Measurements from ENCODE around the gene AMN.

DNA sequence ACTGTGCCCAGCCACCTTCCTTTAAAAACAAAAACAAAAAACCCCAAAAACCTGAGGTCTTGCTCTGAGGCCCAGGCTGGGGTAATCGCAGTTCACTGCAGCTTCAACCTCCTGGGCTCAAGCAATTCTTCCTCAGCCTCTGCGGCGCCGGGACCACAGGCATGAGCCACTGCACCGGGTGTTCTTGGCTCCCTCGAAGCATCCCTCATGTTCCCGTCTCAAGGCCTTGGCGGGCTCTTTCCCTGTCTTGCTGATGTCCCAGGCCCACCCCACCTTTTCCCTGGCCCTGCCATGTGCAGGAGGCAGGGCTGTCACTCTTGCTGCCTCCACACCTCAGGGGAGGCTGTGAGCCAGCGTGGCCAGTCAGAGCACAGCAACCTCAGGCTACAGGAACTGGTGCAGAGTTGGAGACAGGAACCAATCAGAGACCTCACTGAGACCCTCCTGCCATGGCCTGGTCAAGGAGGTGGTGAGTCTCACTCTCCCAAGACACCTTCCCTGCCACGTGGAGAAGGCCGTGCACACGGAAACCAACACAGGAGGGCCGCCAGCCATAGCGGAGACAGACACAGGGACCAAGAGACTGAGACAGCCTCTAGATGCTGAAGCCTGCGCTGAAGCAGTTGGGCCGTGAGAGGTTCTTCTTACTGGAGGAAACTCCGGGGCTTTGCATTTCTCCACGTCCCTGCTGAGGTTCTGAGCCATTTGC lies 6.0 kb upstream of the AMN start:
- TF ChIP-seq, protein P1, sequence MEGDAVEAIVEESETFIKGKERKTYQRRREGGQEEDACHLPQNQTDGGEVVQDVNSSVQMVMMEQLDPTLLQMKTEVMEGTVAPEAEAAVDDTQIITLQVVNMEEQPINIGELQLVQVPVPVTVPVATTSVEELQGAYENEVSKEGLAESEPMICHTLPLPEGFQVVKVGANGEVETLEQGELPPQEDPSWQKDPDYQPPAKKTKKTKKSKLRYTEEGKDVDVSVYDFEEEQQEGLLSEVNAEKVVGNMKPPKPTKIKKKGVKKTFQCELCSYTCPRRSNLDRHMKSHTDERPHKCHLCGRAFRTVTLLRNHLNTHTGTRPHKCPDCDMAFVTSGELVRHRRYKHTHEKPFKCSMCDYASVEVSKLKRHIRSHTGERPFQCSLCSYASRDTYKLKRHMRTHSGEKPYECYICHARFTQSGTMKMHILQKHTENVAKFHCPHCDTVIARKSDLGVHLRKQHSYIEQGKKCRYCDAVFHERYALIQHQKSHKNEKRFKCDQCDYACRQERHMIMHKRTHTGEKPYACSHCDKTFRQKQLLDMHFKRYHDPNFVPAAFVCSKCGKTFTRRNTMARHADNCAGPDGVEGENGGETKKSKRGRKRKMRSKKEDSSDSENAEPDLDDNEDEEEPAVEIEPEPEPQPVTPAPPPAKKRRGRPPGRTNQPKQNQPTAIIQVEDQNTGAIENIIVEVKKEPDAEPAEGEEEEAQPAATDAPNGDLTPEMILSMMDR (conservative IDR thresholded peaks at IDR 0.05; ENCODE audit: low read depth, low read length) = no peak
- TF ChIP-seq EZH2 (IDR thresholded peaks at IDR 0.05; ENCODE audit: borderline replicate concordance, low read depth, low read length, poor library complexity, severe bottlenecking) = no peak

Measured in A673 (cell line).